Right renal pelvis (tissue), 4 donors: ENCODE data around the gene SPCS3. TPM values are rescaled to one million over a fixed set of nuclear protein-coding genes. Genes with fewer than 3 reads are reported as not detected.
"Not testable (repeated sequence)": the region's sequence is repeated elsewhere in the genome, so short reads cannot be mapped to it uniquely, and the experiment has no call there.

Experiments
- DNase-seq, 4 donors: peaks; one replicate each; pipeline ENCODE4 v3.0.0-alpha.2; 2013; ENCODE audit warnings: low read depth in 4 of 4, low spot score in 3 of 4, missing footprints in 1 of 4
- polyA plus RNA-seq, 4 donors: library from polyadenylated mRNA; unstranded; fragments of 120-200 nt; gene quantifications; one replicate each; pipeline ENCODE4 v1.2.1, GENCODE V29; 2013; ENCODE audit not compliant: insufficient read length in 4 of 4

SPCS3 gene
- polyA plus RNA-seq, 4 donors: 94.0 to 116 (median 107) TPM

DNA sequence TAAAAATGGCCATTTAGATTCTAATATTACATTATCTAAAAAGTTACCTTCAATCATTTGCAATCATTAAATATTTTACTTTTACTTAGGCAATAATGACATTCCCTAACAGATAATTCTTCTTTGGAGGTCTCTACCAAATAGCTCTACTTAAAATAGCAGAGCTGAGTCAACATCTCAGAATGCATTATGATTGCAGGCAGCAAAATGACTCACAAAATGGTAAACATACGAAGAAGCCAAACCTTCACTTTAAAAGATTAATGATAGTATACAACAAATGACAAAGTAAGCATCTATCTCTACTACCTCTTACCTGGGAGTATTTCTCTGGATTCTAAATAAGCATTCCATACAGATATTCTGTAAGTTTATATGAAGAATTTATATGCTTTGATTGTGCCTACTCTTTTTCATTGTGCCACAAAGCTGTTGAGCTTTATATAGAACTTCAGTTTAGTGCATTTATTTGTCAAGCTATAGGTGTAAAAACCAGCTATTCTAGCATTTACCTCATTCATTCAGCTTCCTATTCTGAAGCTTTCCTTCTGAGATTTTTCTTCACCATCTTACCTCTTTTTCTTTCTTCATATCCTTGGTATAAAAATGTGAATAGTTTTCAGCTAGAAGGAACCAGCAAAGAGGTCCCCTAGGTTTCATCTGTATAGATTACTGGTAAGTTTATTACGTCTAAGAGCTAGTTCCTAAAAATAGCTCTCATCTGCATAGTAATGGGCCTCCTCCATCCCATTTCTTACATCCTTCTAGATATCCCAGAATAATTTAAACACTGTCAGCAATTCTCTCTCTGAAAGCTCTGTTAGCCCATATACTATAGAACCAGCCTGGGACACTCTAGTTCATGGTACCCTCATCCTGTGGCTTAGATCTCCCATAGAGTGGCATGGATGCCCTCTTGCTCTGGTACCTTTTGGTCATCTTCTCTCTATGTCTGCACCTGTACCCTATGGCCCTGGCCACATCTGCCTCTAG lies 17.2 kb upstream of the SPCS3 start:
- DNase-seq: no peak

- DNase-seq: no peak
Observed at GRCh38 chr4:176303938-176304337, 15.8 kb upstream of the SPCS3 start.

DNA sequence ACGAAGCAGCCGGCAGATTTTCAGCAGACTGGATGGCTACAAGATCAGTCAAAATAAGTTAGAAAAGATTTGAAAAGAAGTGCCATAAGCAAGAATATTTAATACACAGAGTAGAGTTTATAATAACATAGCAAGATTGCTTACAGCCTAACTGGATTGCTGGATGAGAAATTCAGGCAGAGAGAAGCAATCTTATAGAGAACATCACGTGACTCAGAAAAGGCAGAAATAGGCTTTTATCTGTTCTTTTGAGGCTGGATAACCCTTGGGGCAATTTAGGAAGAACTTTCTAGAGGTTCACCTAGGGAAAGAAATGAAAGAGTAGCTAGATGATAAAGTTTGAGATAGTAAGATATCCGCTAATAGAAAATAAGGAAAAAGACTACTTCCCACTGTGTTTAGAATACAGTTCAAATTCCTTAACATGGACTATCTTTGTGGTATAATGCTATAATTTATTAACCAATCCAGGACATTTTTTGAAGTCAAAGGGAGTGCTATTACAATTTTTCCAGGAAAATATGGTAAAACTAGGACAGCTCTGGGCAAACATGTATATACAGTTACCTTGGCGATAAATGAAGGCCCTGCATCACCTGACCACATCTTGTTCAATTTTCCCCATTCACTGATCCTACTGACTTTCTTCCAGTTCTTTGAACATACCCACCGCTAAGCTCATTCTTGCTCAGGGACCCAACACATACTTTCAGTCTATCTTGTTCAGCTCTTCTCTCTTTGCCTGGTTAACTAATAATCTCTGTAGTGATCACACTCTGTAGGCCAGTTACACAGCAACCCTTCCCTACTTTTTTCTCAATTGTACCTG lies 12.7 kb upstream of the SPCS3 start:
- no peak for DNase-seq

- peak in 1 of 4 donors; percentile 15 for DNase-seq
Observed at GRCh38 chr4:176307666-176307930, 12.2 kb upstream of the SPCS3 start.

GRCh38 chr4:176308441-176308840 lies 11.3 kb upstream of the SPCS3 start:
- DNase-seq: no peak

DNA sequence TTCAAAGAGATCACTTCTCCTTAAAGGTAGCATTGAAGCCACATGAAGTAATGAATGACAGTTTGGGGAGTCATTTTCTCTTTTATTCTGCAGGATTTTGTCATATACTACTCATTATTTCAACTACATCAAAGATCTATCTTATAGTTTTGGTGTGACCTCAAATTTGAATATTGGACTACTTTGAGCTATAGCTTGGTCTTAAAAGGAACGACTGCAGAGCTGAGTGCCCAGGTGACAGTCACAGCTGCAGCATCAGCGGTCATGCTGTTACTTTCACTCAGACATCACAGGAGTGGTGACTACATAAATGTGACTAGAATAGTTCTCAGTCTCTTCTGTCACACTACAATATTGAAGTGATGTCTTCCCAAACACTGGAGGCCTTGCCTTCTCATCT lies 10.7 kb upstream of the SPCS3 start:
- no peak for DNase-seq

GRCh38 chr4:176309772-176310171 lies 10.0 kb upstream of the SPCS3 start:
- no peak for DNase-seq

- no peak for DNase-seq
Observed at GRCh38 chr4:176313596-176314336, 6.0 kb upstream of the SPCS3 start.

DNA sequence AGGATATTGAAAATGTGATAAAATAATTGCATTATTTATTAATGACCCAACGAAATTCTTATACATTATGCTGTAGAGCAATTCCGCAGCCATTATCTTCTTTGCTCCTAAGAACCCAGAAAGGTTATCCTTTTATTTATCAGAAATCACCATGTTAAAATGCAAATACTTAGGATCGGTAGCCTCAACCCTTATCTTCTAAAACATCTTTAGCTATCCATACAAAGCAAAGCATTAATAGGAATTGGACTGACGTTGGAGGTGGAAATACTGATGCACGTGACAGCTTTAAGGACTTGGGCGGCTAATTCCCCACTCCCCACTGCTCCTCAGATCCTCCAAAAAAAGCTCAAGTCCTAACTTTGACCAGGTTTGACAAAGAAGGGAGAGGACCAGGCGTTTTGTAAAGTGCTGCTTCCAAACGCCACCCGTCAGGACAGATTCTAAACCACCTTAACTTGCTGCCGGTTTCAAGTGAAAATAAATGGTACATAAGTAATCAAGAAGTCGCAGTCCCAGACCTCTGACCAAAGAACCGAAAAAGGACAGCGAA lies 539 bp upstream of the SPCS3 start:
- no peak for DNase-seq

DNA sequence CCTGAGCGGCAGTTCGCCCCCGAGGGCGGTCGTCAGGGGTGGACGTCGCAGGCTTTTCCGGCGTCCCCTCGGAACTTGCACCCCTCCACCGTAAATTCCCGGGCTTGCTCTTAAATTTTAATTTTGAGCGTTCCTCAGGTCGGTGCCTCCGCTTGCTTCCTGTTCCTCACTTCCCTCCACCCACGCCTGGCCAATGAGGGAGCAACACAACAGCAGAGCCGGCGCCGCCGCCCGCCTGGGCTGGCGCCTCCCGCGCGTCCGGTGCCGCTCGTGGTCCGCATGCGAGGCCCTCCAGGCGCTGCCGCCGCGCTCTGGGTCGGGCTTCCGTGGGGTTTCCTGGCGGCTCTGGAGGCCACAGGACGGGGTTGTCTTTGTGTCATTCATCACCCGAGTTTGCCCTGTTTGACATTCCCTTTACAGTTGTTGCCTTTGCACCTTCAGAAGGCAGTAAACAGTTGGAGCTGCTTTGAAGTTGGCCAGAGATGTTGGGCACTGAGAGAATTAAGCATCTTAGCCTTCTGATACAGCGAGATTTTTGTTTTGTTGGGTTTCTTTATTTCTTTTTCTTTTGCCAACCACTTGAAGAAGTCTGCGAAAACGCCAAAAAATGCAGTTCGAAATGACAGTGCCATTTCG lies 692 bp downstream of the SPCS3 start:
- peak; percentile 67 to 77 (median 74) for DNase-seq

GRCh38 chr4:176320976-176321361 lies 1.2 kb downstream of the SPCS3 start:
- no peak for DNase-seq

- DNase-seq: no peak
Observed at GRCh38 chr4:176321589-176321988, 1.8 kb downstream of the SPCS3 start.

DNA sequence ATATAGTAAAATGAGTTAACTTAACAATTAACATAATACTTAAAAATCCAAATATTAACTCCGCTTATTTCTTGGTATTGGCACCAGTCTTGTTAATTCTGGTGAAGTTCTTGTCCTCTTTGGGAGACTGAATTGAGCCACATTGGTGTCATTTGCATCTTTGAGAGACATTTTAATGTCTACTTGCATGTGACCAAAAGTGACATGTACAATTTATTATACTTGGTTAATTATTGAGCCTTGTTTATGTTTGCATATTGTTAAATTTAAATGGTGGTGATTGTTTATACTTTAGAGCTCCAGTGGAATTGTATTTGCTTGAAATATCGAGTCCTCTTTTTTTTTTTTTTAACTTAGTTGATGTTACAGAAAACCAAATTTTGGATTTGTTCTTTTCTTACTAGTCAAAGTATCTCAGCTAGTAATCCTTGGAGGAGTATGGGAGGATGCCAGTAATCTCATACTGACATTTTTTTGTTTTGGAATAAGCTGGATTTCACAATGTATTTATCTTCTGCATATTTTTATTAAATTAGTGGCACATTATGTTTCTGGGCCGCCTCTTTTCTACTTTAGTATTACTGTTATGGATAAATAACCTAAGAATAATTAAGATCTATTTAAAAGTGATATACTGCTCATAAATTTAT lies 3.9 kb downstream of the SPCS3 start:
- no peak for DNase-seq

- DNase-seq: not testable (repeated sequence)
Observed at GRCh38 chr4:176324876-176325275, 5.1 kb downstream of the SPCS3 start.

DNA sequence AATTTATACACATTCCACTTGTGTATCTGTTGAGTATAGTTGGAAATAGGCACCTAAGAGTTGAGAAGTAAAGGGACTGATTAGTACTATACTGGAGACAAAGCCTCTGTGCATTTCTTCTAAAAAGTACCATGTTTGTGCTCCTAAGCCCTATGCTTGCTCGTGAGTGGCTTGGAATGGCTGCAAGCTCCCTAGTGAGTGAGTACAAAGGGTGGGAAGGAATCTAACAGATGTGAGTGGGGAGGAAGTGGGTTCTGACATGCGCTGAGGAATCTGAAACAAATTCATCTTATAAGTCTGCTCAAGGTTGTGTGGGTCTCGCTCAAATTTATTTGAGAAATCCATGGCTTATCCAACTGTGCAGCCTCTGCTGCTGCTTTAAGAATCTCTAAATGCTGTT lies 13.3 kb downstream of the SPCS3 start:
- DNase-seq: no peak

GRCh38 chr4:176334066-176334465 lies 14.3 kb downstream of the SPCS3 start:
- no peak for DNase-seq

DNA sequence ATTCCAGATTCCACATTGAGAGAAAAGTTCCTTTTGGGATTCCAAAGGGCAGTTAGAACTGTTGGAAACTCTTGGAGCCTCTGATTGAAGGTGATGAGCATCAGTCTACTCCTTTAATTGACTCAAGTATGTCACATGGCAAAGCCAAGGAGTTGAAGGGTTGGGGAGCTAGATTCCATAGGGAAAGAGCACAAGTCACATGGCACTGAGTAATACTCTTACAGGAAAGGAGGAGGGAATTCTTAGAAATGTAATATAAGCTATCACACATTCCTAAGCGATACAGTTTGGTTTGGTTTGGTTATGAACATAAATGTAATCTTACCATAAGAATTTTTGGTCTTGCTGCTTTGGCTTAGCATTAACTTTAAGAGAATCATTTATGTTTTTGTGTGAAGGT lies 15.7 kb downstream of the SPCS3 start:
- no peak for DNase-seq

DNA sequence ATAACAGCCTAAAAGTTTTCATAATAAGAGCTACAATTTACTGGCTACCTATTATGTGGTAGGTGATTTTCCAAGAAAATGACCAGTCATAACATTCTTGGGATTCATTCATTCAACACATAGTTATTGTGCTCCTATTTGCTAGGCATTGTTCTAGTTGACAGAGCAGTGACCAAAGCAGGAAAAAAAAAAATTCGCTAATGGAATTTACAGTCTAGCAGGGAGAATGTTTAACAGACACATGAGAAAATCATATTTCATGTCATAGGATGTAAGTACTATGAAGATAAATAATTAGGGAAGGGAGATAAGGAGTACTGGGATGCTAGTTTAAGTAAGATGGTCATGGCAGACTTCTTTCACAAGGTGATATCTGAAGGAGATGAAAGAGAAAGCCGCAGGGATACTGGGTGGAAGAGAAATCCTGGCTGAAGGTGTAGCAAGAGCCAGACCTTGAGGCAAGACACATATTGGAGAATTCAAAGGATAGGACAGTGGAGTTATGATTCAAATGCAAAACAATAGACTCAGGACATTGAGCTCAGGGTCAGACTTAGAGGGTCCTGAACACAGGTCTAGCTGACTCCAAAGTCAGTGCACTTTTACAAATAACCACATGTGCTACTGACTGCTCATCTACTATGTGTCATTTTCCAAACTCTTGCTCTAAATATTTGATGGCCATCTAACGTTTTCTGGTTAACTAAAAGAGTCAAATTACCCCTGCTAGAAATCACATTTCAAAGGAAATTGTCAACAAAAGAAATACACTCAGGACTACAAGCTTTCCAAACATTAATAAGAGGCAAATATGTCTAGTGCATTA lies 20.4 kb downstream of the SPCS3 start:
- DNase-seq: no peak
